Hepatocyte (in vitro differentiated cells): ENCODE data around the gene NF2.

ENCODE experiments used
- EZH2 ChIP-seq: fragments of 200-600 bp; sonication (generic); IDR thresholded peaks from 2 replicates; pipeline ENCODE4 v1.6.1; 2016; ENCODE audit warnings: antibody characterized with exemption, mild to moderate bottlenecking, borderline replicate concordance
- EZH2phosphoT487 ChIP-seq: fragments of 200-600 bp; sonication (generic); IDR thresholded peaks from one replicate; pipeline ENCODE4 v1.6.1; 2018; ENCODE audit warnings: antibody characterized with exemption, mild to moderate bottlenecking, low read depth, moderate library complexity; ENCODE audit not compliant: unreplicated experiment, severe bottlenecking
- TF ChIP-seq, protein P1 (sequence below): fragments of 200-600 bp; sonication (generic); IDR thresholded peaks from 2 replicates; pipeline ENCODE4 v1.5.1; 2016; ENCODE audit warnings: antibody characterized with exemption, mild to moderate bottlenecking; ENCODE audit not compliant: poor library complexity

DNA sequence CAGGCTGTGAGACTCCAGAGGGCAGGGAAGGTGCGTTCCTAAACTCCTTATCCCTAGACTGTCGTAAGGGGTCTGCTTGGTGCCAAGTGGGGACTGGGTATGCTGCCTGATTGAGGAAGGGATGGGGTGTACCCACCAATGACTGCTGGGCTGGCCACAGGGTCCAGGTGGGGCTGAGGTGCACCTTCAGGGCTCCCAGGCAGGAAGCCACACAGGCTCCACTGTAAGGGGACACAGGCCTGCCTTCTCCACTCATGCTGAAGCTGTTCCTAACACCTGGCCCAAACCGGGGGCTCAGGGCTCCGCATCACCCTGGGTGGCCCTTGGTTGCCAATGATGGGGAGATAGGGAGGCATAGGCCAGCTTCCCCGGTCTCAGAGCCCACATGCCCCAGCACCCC, 136.8 kb downstream of the NF2 start:
- TF ChIP-seq, protein P1, sequence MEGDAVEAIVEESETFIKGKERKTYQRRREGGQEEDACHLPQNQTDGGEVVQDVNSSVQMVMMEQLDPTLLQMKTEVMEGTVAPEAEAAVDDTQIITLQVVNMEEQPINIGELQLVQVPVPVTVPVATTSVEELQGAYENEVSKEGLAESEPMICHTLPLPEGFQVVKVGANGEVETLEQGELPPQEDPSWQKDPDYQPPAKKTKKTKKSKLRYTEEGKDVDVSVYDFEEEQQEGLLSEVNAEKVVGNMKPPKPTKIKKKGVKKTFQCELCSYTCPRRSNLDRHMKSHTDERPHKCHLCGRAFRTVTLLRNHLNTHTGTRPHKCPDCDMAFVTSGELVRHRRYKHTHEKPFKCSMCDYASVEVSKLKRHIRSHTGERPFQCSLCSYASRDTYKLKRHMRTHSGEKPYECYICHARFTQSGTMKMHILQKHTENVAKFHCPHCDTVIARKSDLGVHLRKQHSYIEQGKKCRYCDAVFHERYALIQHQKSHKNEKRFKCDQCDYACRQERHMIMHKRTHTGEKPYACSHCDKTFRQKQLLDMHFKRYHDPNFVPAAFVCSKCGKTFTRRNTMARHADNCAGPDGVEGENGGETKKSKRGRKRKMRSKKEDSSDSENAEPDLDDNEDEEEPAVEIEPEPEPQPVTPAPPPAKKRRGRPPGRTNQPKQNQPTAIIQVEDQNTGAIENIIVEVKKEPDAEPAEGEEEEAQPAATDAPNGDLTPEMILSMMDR = no peak
- TF ChIP-seq EZH2phosphoT487 = no peak
- TF ChIP-seq EZH2 = no peak
